Liver (tissue), 9 donors: ENCODE data around the gene PLXNA3. TPM values are rescaled to one million over a fixed set of nuclear protein-coding genes. Genes with fewer than 3 reads are reported as not detected.

ENCODE experiments used
- DNase-seq: peaks from one replicate; pipeline ENCODE4 v3.0.0-alpha.2; 2017; ENCODE audit warnings: low spot score
- H3K27ac ChIP-seq, 2 donors: one replicate each; pipeline ENCODE4 v1.7.0; 2013; ENCODE audit warnings: inconsistent platforms in 2 of 2, low read length in 2 of 2, control low read depth in 1 of 2, low read depth in 1 of 2, mild to moderate bottlenecking in 1 of 2
- H3K27me3 ChIP-seq, 4 donors: one replicate each; pipeline versions ENCODE4 v1.6.1 to v1.7.0; 2013; ENCODE audit warnings: low read length in 3 of 4, inconsistent platforms in 1 of 4, mild to moderate bottlenecking in 1 of 4, moderate library complexity in 1 of 4; ENCODE audit not compliant: control insufficient read depth in 4 of 4, insufficient read depth in 4 of 4
- H3K36me3 ChIP-seq, 4 donors: one replicate each; pipeline versions ENCODE4 v1.6.1 to v1.7.0; 2013; ENCODE audit warnings: low read length in 3 of 4, mild to moderate bottlenecking in 3 of 4, low read depth in 1 of 4, moderate library complexity in 1 of 4; ENCODE audit not compliant: control insufficient read depth in 4 of 4, insufficient read depth in 3 of 4
- H3K4me1 ChIP-seq, 4 donors: one replicate each; pipeline versions ENCODE4 v1.6.1 to v1.7.0; 2013; ENCODE audit warnings: low read length in 3 of 4, mild to moderate bottlenecking in 3 of 4, moderate library complexity in 1 of 4; ENCODE audit not compliant: control insufficient read depth in 4 of 4, insufficient read depth in 4 of 4
- H3K4me3 ChIP-seq, 3 donors: one replicate each; pipeline versions ENCODE4 v1.6.1 to v1.7.0; 2013; ENCODE audit warnings: low read length in 3 of 3, control low read depth in 1 of 3, low read depth in 1 of 3, mild to moderate bottlenecking in 1 of 3
- H3K9ac ChIP-seq, 2 donors: one replicate each; pipeline ENCODE4 v1.7.0; 2013; ENCODE audit warnings: low read length in 2 of 2, mild to moderate bottlenecking in 2 of 2, moderate library complexity in 2 of 2, control low read depth in 1 of 2, low read depth in 1 of 2
- H3K9me3 ChIP-seq, 4 donors: one replicate each; pipeline versions ENCODE4 v1.6.1 to v1.7.0; 2013; ENCODE audit warnings: low read length in 3 of 4; ENCODE audit not compliant: control insufficient read depth in 4 of 4
- ATF3 ChIP-seq: IDR thresholded peaks from 2 replicates; pipeline ENCODE4 v1.6.1; 2016; ENCODE audit warnings: antibody characterized with exemption
- EGR1 ChIP-seq, 2 donors: IDR thresholded peaks; 2 replicates each; pipeline ENCODE4 v1.6.1; 2016 to 2018; ENCODE audit warnings: antibody characterized with exemption in 2 of 2, low read depth in 2 of 2
- FOXA2 ChIP-seq: IDR thresholded peaks from 2 replicates; pipeline ENCODE4 v1.6.1; 2016; ENCODE audit warnings: antibody characterized with exemption
- GABPA ChIP-seq, 2 donors: IDR thresholded peaks in 1 of 2; conservative IDR thresholded peaks in 1 of 2; 2 replicates each; pipeline ENCODE4 v1.6.1; 2016; ENCODE audit warnings: antibody characterized with exemption in 2 of 2, mild to moderate bottlenecking in 1 of 2, moderate library complexity in 1 of 2
- HNF4A ChIP-seq, 2 donors: conservative IDR thresholded peaks; 2 replicates each; pipeline ENCODE4 v1.6.1; 2016; ENCODE audit warnings: antibody characterized with exemption in 2 of 2, mild to moderate bottlenecking in 2 of 2
- HNF4G ChIP-seq: IDR thresholded peaks from 2 replicates; pipeline ENCODE4 v1.6.1; 2016; ENCODE audit warnings: antibody characterized with exemption
- JUND ChIP-seq, 2 donors: IDR thresholded peaks; 2 replicates each; pipeline ENCODE4 v1.6.1; 2016; ENCODE audit warnings: antibody characterized with exemption in 2 of 2
- MAX ChIP-seq: IDR thresholded peaks from 2 replicates; pipeline ENCODE4 v1.6.1; 2016; ENCODE audit warnings: antibody characterized with exemption
- NR2F2 ChIP-seq: IDR thresholded peaks from 2 replicates; pipeline ENCODE4 v1.6.1; 2016; ENCODE audit warnings: antibody characterized with exemption
- RAD21 ChIP-seq, 2 donors: IDR thresholded peaks; 2 replicates each; pipeline ENCODE4 v1.6.1; 2016; ENCODE audit warnings: antibody characterized with exemption in 2 of 2, mild to moderate bottlenecking in 2 of 2
- REST ChIP-seq: IDR thresholded peaks from 2 replicates; pipeline ENCODE4 v1.6.1; 2016; ENCODE audit warnings: antibody characterized with exemption, mild to moderate bottlenecking
- RXRA ChIP-seq, 2 donors: IDR thresholded peaks; 2 replicates each; pipeline ENCODE4 v1.6.1; 2017 to 2018; ENCODE audit warnings: antibody characterized with exemption in 2 of 2, mild to moderate bottlenecking in 1 of 2
- SP1 ChIP-seq: IDR thresholded peaks from 2 replicates; pipeline ENCODE4 v1.6.1; 2018; ENCODE audit warnings: antibody characterized with exemption, mild to moderate bottlenecking
- TAF1 ChIP-seq: conservative IDR thresholded peaks from 2 replicates; pipeline ENCODE4 v1.6.1; 2016; ENCODE audit warnings: antibody characterized with exemption, mild to moderate bottlenecking
- YY1 ChIP-seq: IDR thresholded peaks from 2 replicates; pipeline ENCODE4 v1.6.1; 2016; ENCODE audit warnings: antibody characterized with exemption, mild to moderate bottlenecking
- ZBTB33 ChIP-seq: IDR thresholded peaks from 2 replicates; pipeline ENCODE4 v1.6.1; 2016; ENCODE audit warnings: antibody characterized with exemption
- WGBS: extraction: QIAGEN DNeasy Blood & Tissue Kit; methylation state at CpG from one replicate; pipeline ENCODE4 v1.1.7; 2013; 5-methylcytosine and 5-hydroxymethylcytosine counted together
- polyA plus RNA-seq, 2 donors: library from polyadenylated mRNA; stranded (reverse) in 1 of 2; unstranded in 1 of 2; fragments of 200-250 nt in 1 of 2; fragments of >200 nt in 1 of 2; fragmentation: Nextera tagmentation in 1 of 2; extraction: Ambion mirVana in 1 of 2; gene quantifications; one replicate each; pipeline versions ENCODE4 v1.2.1 to v1.2.3, GENCODE V29; 2013 to 2015
- total RNA-seq, 2 donors: library from RNA; depleted of rRNA; stranded (reverse); fragments of >200 nt; gene quantifications; one replicate each; pipeline ENCODE4 v1.2.3, GENCODE V29; 2014
- TF ChIP-seq, protein P1 (sequence below): fragments of 150-350 bp; IDR thresholded peaks from 2 replicates; pipeline ENCODE4 v1.5.1; 2017; ENCODE audit warnings: improper control_type of control experiment, low read depth, low read length; ENCODE audit not compliant: missing input control
- donor health status: healthy.
- donor health status: healthy.
- donor health status: healthy.
- donor health status: healthy.
- donor health status: healthy.

The PLXNA3 gene
- total and polyA plus RNA-seq, 4 donors: 1.1 to 1.7 (median 1.5) TPM

- no peaks in the 10 kb centered on the region for H3K27me3 ChIP-seq
- WGBS: 97% methylated on average over 14 of the region's 14 CpGs
- no peak for DNase-seq
- no peaks in the 10 kb centered on the region for H3K4me1 ChIP-seq
- no peak overlapping the region for H3K4me3 ChIP-seq
- peaks cover 0 to 2% (median 0%) of the 10 kb centered on the region in 4 donors for H3K36me3 ChIP-seq
- no peaks in the 10 kb centered on the region for H3K9me3 ChIP-seq
- no peak overlapping the region for H3K9ac ChIP-seq
- TF ChIP-seq HNF4A (conservative IDR thresholded peaks at IDR 0.05) (no peak), MAX (no peak), EGR1 (IDR thresholded peaks at IDR 0.05; ENCODE audit: low read depth in 2 of 2) (no peak), ZBTB33 (no peak), NR2F2 (no peak), TAF1 (no peak), HNF4G (no peak), RAD21 (IDR thresholded peaks at IDR 0.05) (no peak), REST (no peak), JUND (IDR thresholded peaks at IDR 0.05) (no peak), SP1 (no peak), YY1 (no peak), GABPA (IDR thresholded peaks at IDR 0.05 in 1 of 2, conservative IDR thresholded peaks at IDR 0.05 in 1 of 2) (no peak)
- TF ChIP-seq, protein P1, sequence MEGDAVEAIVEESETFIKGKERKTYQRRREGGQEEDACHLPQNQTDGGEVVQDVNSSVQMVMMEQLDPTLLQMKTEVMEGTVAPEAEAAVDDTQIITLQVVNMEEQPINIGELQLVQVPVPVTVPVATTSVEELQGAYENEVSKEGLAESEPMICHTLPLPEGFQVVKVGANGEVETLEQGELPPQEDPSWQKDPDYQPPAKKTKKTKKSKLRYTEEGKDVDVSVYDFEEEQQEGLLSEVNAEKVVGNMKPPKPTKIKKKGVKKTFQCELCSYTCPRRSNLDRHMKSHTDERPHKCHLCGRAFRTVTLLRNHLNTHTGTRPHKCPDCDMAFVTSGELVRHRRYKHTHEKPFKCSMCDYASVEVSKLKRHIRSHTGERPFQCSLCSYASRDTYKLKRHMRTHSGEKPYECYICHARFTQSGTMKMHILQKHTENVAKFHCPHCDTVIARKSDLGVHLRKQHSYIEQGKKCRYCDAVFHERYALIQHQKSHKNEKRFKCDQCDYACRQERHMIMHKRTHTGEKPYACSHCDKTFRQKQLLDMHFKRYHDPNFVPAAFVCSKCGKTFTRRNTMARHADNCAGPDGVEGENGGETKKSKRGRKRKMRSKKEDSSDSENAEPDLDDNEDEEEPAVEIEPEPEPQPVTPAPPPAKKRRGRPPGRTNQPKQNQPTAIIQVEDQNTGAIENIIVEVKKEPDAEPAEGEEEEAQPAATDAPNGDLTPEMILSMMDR: no peak
- H3K27ac ChIP-seq: no peak overlapping the region
These were observed 12.4 kb downstream of the PLXNA3 start for GRCh38 chrX:154470434-154470833.

- Histone ChIP-seq H3K27me3 (no peaks in the 10 kb centered on the region), H3K4me1 (no peaks in the 10 kb centered on the region), H3K9ac (no peak overlapping the region), H3K36me3 (peaks cover 0 to 1% (median 0%) of the 10 kb centered on the region in 4 donors), H3K9me3 (no peaks in the 10 kb centered on the region), H3K4me3 (no peak overlapping the region), H3K27ac (no peak overlapping the region)
- 96% methylated on average over 21 of the region's 23 CpGs for WGBS
- DNase-seq: no peak
- no peak for TF ChIP-seq FOXA2
- no peak for TF ChIP-seq NR2F2
- no peak for TF ChIP-seq HNF4A (conservative IDR thresholded peaks at IDR 0.05)
- TF ChIP-seq ZBTB33: no peak
- TF ChIP-seq GABPA (IDR thresholded peaks at IDR 0.05 in 1 of 2, conservative IDR thresholded peaks at IDR 0.05 in 1 of 2): no peak
- TF ChIP-seq ATF3: no peak
- TF ChIP-seq RAD21 (IDR thresholded peaks at IDR 0.05): no peak
- TF ChIP-seq, protein P1: no peak
- TF ChIP-seq EGR1 (IDR thresholded peaks at IDR 0.05; ENCODE audit: low read depth in 2 of 2): no peak
- no peak for TF ChIP-seq RXRA (IDR thresholded peaks at IDR 0.05)
These were observed 13.0 kb downstream of the PLXNA3 start for GRCh38 chrX:154470914-154471568.
